A549 treated with DMSO at 1 μM for 4 hours (cell line): ENCODE measurements around the gene IL18R1. TPM values are rescaled to one million over a fixed set of nuclear protein-coding genes. Genes with fewer than 3 reads are reported as not detected.

Source experiments
- total RNA-seq: library from RNA; stranded (reverse); fragments of 200-300 nt; extraction: Qiagen RNA extraction; gene quantifications from 5 replicates; pipeline ENCODE4 v1.2.3, GENCODE V29; 2022; ENCODE audit warnings: low read depth

IL18R1 gene
- total RNA-seq, result 0.47 to 1.4 TPM (median 0.95 TPM) in 5 replicates

GRCh38 chr2:102355526-102356380, at the start of gene IL18R1:
Gene IL18R1, plus strand, starts transcription at chr2:102355796. Its CDS starts 6,865 bp downstream, at chr2:102362661.

GRCh38 chr2:102310964-102311640, 44.5 kb upstream of the IL18R1 start, which contains the start of gene IL1RL1:
Gene IL1RL1, plus strand, starts transcription at chr2:102311563. Its CDS starts 26,702 bp downstream, at chr2:102338265.

GRCh38 chr2:102422910-102423309, 67.3 kb downstream of the IL18R1 start, which contains the start of gene IL18RAP:
Gene IL18RAP, plus strand, starts transcription at chr2:102423160. Its CDS starts 118 bp downstream, at chr2:102423278.

Other genes with a start within 250 kb of the IL18R1 start
- 19.9 to 34.5 TPM (median 28.6 TPM) in 5 replicates for gene IL1R1, start 213.1 kb upstream of the IL18R1 start, total RNA-seq
- not detected in 5 replicates for gene IL1RL2, start 168.8 kb upstream of the IL18R1 start, total RNA-seq
- gene IL1RL1, start 44.2 kb upstream of the IL18R1 start, total RNA-seq, result 0.84 to 1.6 TPM (median 1.1 TPM) in 5 replicates
- gene IL18RAP, start 67.4 kb downstream of the IL18R1 start, total RNA-seq, result 0.02 to 0.06 TPM in 2 of 5 replicates, not detected in the others
- gene SLC9A4, start 117.4 kb downstream of the IL18R1 start, total RNA-seq, result not detected in 5 replicates